ENCODE results near the gene NUTF2.
"Not testable (repeated sequence)": the region's sequence is repeated elsewhere in the genome, so short reads cannot be mapped to it uniquely, and the experiment has no call there.

The NUTF2 gene

DNA sequence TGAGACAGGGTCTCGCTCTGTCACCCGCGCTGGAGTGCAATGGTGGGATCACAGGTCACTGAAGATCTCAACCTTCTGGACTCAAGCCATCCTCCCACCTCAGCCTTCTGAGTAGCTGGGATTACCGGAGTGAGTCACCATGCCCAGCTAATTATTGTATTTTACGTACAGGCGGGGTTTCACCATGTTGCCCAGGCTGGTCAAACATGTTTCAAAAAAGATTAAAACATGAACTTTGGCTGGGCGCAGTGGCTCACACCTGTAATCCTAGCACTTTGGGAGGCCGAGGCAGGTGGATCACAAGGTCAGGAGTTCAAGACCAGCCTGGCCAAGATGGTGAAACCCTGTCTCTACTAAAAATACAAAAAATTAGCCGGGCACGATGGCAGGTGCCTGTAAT is 9.5 kb upstream of the NUTF2 start:
- H3K9me3 ChIP-seq (ENCODE audit: control insufficient read depth, low read length); H3K27me3 ChIP-seq (ENCODE audit: control insufficient read depth, insufficient read depth, low read length, poor library complexity, severe bottlenecking); H3K4me1 ChIP-seq (ENCODE audit: control insufficient read depth, insufficient read depth, low read length); H3K4me3 ChIP-seq (ENCODE audit: insufficient read depth, low read depth, low read length); H3K36me3 ChIP-seq (ENCODE audit: control insufficient read depth, insufficient read depth, low read length); H3K27ac ChIP-seq (ENCODE audit: insufficient read depth, low read depth, low read length, poor library complexity, severe bottlenecking): not testable (repeated sequence)
- WGBS, 2 experiments = 90 to 92% methylated on average over 10 of the region's 10 CpGs

DNA sequence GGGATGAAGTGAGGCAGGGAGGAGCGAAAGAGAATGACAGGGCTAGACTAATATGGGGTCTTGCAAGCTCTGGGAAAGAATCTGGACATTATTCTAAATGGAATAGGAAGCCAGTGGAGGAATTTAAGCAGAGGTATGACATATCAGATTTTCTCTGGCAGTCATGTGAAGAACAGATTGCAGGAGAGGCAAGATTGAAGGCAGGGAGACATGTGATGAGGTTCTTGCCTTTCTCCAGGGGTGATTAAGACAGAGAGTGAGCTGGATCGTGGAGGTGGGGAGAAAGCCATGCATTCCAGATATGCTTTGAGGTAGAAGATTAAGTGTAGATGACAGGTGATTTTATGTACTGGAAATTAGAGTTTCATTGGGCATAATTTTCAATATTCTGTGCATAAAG is 8.9 kb upstream of the NUTF2 start:
- Histone ChIP-seq H3K27ac (ENCODE audit: insufficient read depth, low read depth, low read length, poor library complexity, severe bottlenecking) (no peak overlapping the region), H3K9me3 (ENCODE audit: control insufficient read depth, low read length) (no peaks in the 10 kb centered on the region), H3K36me3 (ENCODE audit: control insufficient read depth, insufficient read depth, low read length) (no peaks in the 10 kb centered on the region), H3K4me3 (ENCODE audit: insufficient read depth, low read depth, low read length) (no peak overlapping the region), H3K4me1 (ENCODE audit: control insufficient read depth, insufficient read depth, low read length) (peaks cover 3% of the 10 kb centered on the region), H3K27me3 (ENCODE audit: control insufficient read depth, insufficient read depth, low read length, poor library complexity, severe bottlenecking) (no peaks in the 10 kb centered on the region)
- 88 to 96% methylated on average over 2 of the region's 2 CpGs for WGBS, 2 experiments

DNA sequence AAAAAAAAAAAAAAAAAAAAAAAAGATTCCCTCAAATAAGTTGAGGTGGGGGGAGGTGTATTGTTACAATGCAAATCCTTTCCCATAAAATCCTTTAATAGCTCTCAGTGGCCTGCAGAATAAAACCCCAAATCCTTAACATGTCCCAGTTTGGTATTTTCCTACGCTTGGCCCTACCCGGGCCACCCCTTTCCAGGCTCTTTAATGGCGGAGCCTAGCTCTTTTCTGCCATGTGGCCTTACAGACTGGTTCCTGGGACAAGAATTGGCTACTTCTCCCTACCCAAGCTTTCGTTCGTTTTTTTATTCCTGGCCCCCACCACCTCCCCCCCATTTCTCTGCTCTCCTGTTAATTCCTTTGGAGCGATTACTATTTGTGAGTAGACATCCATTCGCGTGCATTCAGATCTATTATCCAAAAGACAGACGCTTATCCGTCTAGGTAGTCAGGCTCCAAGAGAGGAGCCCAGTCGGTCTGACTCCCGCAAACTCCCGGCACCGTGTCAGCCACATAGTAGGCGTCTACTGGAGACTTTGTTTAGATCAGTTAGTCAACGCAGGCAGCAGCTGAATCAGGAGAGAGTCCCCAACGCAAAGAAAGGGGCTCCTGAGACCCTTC is 5.4 kb upstream of the NUTF2 start:
- peak overlapping the region; percentile 17 for H3K27ac ChIP-seq (ENCODE audit: insufficient read depth, low read depth, low read length, poor library complexity, severe bottlenecking)
- no peaks in the 10 kb centered on the region for H3K27me3 ChIP-seq (ENCODE audit: control insufficient read depth, insufficient read depth, low read length, poor library complexity, severe bottlenecking)
- peak overlapping the region; percentile 97 for H3K4me3 ChIP-seq (ENCODE audit: insufficient read depth, low read depth, low read length)
- peaks cover 23% of the 10 kb centered on the region for H3K4me1 ChIP-seq (ENCODE audit: control insufficient read depth, insufficient read depth, low read length)
- no peaks in the 10 kb centered on the region for H3K9me3 ChIP-seq (ENCODE audit: control insufficient read depth, low read length)
- 67 to 69% methylated on average over 17 of the region's 17 CpGs for WGBS, 2 experiments
- no peaks in the 10 kb centered on the region for H3K36me3 ChIP-seq (ENCODE audit: control insufficient read depth, insufficient read depth, low read length)

DNA sequence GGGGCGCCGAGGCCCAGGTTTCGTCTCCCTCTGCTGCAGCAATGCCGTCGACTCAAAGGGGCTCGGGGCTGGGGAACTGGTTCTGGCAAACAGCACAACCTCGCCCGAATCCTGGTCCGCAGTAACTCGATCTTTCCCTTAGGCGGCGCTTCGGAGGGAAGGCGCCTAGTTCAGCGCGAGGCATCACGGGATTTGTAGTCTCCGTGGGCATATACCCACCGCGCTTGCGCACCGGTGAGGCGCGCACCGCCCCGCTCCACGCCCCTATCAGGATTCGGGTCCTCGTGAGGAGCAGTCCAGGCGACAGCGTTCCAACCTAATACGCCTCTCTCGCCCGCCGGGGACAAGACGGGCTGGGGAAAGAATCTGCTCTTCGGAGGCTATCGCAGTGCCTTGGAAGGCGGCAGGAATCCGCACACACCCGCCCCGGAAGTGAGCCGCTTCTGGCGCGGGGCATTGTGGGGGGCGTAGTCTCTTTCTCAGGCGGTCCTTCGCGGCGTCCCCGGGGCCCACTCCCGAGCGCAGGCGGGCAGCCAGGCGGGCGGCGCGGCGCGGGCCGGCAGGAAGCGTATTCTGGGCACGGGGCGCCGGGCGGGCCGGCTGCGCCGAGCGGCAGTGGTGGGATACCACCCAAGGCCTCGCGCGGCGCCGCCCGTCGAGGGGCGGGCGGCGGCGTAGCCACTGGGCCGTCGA is 4.8 kb upstream of the NUTF2 start, which contains the start of gene THAP11:
THAP11 (plus strand) TSS at position 505 of the 693 bp plus-strand sequence. CDS start 235 bp downstream, outside the sequence.
- WGBS, 2 experiments = 1% methylated on average over 83 of the region's 83 CpGs
- Histone ChIP-seq H3K36me3 (ENCODE audit: control insufficient read depth, insufficient read depth, low read length) (no peaks in the 10 kb centered on the region), H3K4me1 (ENCODE audit: control insufficient read depth, insufficient read depth, low read length) (peaks cover 23% of the 10 kb centered on the region), H3K9me3 (ENCODE audit: control insufficient read depth, low read length) (no peaks in the 10 kb centered on the region), H3K4me3 (ENCODE audit: insufficient read depth, low read depth, low read length) (peak within 1 kb of the TSS; percentile 97), H3K27ac (ENCODE audit: insufficient read depth, low read depth, low read length, poor library complexity, severe bottlenecking) (peak within 1 kb of the TSS; percentile 42), H3K27me3 (ENCODE audit: control insufficient read depth, insufficient read depth, low read length, poor library complexity, severe bottlenecking) (no peaks in the 10 kb centered on the region)

DNA sequence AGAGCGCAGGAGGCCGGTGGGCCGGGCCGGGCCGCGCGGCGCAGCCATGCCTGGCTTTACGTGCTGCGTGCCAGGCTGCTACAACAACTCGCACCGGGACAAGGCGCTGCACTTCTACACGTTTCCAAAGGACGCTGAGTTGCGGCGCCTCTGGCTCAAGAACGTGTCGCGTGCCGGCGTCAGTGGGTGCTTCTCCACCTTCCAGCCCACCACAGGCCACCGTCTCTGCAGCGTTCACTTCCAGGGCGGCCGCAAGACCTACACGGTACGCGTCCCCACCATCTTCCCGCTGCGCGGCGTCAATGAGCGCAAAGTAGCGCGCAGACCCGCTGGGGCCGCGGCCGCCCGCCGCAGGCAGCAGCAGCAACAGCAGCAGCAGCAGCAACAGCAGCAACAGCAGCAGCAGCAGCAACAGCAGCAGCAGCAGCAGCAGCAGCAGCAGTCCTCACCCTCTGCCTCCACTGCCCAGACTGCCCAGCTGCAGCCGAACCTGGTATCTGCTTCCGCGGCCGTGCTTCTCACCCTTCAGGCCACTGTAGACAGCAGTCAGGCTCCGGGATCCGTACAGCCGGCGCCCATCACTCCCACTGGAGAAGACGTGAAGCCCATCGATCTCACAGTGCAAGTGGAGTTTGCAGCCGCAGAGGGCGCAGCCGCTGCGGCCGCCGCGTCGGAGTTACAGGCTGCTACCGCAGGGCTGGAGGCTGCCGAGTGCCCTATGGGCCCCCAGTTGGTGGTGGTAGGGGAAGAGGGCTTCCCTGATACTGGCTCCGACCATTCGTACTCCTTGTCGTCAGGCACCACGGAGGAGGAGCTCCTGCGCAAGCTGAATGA is 4.0 kb upstream of the NUTF2 start:
- Histone ChIP-seq H3K4me3 (ENCODE audit: insufficient read depth, low read depth, low read length) (peak overlapping the region; percentile 97), H3K27me3 (ENCODE audit: control insufficient read depth, insufficient read depth, low read length, poor library complexity, severe bottlenecking) (no peaks in the 10 kb centered on the region), H3K27ac (ENCODE audit: insufficient read depth, low read depth, low read length, poor library complexity, severe bottlenecking) (peak overlapping the region; percentile 42), H3K36me3 (ENCODE audit: control insufficient read depth, insufficient read depth, low read length) (no peaks in the 10 kb centered on the region), H3K4me1 (ENCODE audit: control insufficient read depth, insufficient read depth, low read length) (peaks cover 23% of the 10 kb centered on the region), H3K9me3 (ENCODE audit: control insufficient read depth, low read length) (no peaks in the 10 kb centered on the region)
- WGBS, 2 experiments = 1% methylated on average over 67 of the region's 67 CpGs

DNA sequence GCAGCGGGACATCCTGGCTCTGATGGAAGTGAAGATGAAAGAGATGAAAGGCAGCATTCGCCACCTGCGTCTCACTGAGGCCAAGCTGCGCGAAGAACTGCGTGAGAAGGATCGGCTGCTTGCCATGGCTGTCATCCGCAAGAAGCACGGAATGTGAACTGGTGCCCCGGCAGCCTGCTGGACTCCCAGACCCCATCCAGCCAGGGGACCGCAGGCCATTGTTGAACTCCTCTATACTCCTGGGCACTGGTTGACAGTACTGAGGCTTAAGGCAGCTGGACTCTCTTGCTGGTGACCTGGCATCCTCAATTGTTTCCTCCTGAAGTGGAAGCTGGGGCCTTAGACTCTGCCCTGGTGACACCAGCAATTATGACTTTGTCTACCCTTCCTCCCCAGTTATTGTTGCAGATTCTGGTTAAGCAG is 3.4 kb upstream of the NUTF2 start:
- no peaks in the 10 kb centered on the region for H3K36me3 ChIP-seq (ENCODE audit: control insufficient read depth, insufficient read depth, low read length)
- peak overlapping the region; percentile 97 for H3K4me3 ChIP-seq (ENCODE audit: insufficient read depth, low read depth, low read length)
- H3K27ac ChIP-seq (ENCODE audit: insufficient read depth, low read depth, low read length, poor library complexity, severe bottlenecking) = peak overlapping the region; percentile 42
- H3K9me3 ChIP-seq (ENCODE audit: control insufficient read depth, low read length) = no peaks in the 10 kb centered on the region
- WGBS, 2 experiments = 25 to 29% methylated on average over 11 of the region's 11 CpGs
- no peaks in the 10 kb centered on the region for H3K27me3 ChIP-seq (ENCODE audit: control insufficient read depth, insufficient read depth, low read length, poor library complexity, severe bottlenecking)
- peaks cover 29% of the 10 kb centered on the region for H3K4me1 ChIP-seq (ENCODE audit: control insufficient read depth, insufficient read depth, low read length)

DNA sequence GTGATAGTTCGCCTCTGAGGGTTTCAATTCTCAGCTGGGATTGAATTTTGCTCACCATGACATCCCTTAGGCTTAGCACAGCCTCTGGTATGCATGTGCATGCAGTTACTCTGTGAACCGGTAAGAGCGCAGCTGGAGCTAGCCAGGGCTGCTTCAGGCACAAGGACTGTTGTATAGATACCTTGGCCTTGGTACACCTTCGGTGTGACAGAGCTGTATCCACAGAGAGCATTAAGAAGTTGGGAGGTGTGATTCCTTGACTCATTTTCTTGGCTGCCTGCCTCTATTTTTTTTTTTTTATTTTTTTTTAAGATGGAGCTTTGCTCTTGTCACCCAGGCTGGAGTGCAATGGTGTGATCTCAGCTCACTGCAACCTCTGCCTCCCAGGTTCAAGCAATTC is 2.2 kb upstream of the NUTF2 start:
- Histone ChIP-seq H3K27ac (ENCODE audit: insufficient read depth, low read depth, low read length, poor library complexity, severe bottlenecking) (no peak overlapping the region), H3K4me3 (ENCODE audit: insufficient read depth, low read depth, low read length) (no peak overlapping the region), H3K9me3 (ENCODE audit: control insufficient read depth, low read length) (no peaks in the 10 kb centered on the region), H3K36me3 (ENCODE audit: control insufficient read depth, insufficient read depth, low read length) (no peaks in the 10 kb centered on the region), H3K27me3 (ENCODE audit: control insufficient read depth, insufficient read depth, low read length, poor library complexity, severe bottlenecking) (no peaks in the 10 kb centered on the region), H3K4me1 (ENCODE audit: control insufficient read depth, insufficient read depth, low read length) (peaks cover 29% of the 10 kb centered on the region)
- WGBS, 2 experiments = 85% methylated on average over 4 of the region's 4 CpGs

DNA sequence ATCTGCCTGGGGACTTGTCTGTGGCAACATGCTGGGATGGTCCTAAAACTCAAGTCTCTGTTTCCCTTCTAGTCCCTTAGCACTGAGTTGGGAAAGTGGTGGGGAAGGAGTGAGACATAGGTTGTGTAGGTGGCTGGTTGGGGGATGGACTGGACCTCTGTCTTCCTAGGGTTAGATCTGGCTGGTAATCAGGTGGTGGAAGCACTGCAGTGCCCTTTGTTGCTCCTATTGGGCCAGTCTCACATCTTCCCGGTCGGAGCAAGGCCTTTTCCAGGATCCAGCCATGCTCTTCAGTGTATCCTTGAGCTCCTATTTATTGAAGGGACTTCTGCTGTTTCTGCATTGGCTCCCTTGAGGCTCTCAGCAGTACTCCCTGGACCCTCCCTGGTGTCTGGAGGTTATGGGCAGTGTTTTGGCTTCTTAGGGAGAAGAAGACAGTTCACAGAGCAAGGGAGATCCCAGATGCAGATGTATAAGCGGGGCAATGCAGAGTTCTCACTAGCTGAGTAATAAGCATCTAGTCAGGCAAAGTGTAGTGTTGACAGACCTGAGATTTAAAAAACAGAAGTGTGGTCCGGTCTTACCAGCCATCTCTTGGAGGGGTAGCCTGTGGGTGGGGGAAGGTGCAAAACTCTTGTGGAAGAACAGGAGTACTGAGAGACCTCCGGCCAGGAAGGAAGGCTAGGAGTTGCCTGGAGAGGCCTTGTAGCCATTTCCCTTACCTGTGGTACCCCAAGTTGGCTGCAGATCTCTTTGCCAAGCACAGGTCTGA is 1.3 kb upstream of the NUTF2 start:
- Histone ChIP-seq H3K36me3 (ENCODE audit: control insufficient read depth, insufficient read depth, low read length) (no peaks in the 10 kb centered on the region), H3K4me1 (ENCODE audit: control insufficient read depth, insufficient read depth, low read length) (peaks cover 29% of the 10 kb centered on the region), H3K4me3 (ENCODE audit: insufficient read depth, low read depth, low read length) (peak overlapping the region; percentile 100), H3K27me3 (ENCODE audit: control insufficient read depth, insufficient read depth, low read length, poor library complexity, severe bottlenecking) (no peaks in the 10 kb centered on the region), H3K27ac (ENCODE audit: insufficient read depth, low read depth, low read length, poor library complexity, severe bottlenecking) (no peak overlapping the region), H3K9me3 (ENCODE audit: control insufficient read depth, low read length) (no peaks in the 10 kb centered on the region)
- WGBS, 2 experiments = 83 to 87% methylated on average over 5 of the region's 5 CpGs

DNA sequence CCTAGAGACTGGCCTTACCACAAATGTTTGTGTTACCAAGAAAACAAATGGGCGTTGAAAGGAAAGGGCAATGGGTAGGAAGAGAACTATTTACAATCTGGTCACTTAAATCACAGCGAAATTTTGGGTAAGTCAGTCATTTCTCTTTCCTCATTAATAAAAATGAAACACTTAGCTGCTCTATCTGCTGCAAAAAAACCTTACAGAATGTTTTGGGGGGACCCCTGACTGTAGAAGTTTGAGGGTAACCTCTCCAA is 742 bp upstream of the NUTF2 start:
- peak overlapping the region; percentile 100 for H3K4me3 ChIP-seq (ENCODE audit: insufficient read depth, low read depth, low read length)
- 47 to 56% methylated on average over 2 of the region's 2 CpGs for WGBS, 2 experiments
- peak overlapping the region; percentile 65 for H3K27ac ChIP-seq (ENCODE audit: insufficient read depth, low read depth, low read length, poor library complexity, severe bottlenecking)
- no peaks in the 10 kb centered on the region for H3K36me3 ChIP-seq (ENCODE audit: control insufficient read depth, insufficient read depth, low read length)
- peaks cover 29% of the 10 kb centered on the region for H3K4me1 ChIP-seq (ENCODE audit: control insufficient read depth, insufficient read depth, low read length)
- H3K9me3 ChIP-seq (ENCODE audit: control insufficient read depth, low read length) = no peaks in the 10 kb centered on the region
- no peaks in the 10 kb centered on the region for H3K27me3 ChIP-seq (ENCODE audit: control insufficient read depth, insufficient read depth, low read length, poor library complexity, severe bottlenecking)

Data from ectodermal cell (in vitro differentiated cells).